Non-pigmented ciliary epithelial cell (primary cell): ENCODE data around the gene SFSWAP.
"Not testable (repeated sequence)": the region's sequence is repeated elsewhere in the genome, so short reads cannot be mapped to it uniquely, and the experiment has no call there.

Experiments used
- DNase-seq: peaks from one replicate; pipeline ENCODE4 v3.0.0-alpha.2; 2010; ENCODE audit warnings: low read depth

SFSWAP gene

GRCh38 chr12:131736446-131737149, 25.7 kb downstream of the SFSWAP start:
- DNase-seq: no peak

GRCh38 chr12:131737150-131737827, 26.4 kb downstream of the SFSWAP start:
- DNase-seq: peak; percentile 41

- no peak for DNase-seq
Observed at GRCh38 chr12:131738196-131738595, 27.3 kb downstream of the SFSWAP start.

- DNase-seq: no peak
Observed at GRCh38 chr12:131740626-131741025, 29.7 kb downstream of the SFSWAP start.

GRCh38 chr12:131742761-131743160, 31.9 kb downstream of the SFSWAP start:
- DNase-seq: not testable (repeated sequence)

- not testable (repeated sequence) for DNase-seq
Observed at GRCh38 chr12:131743410-131743809, 32.5 kb downstream of the SFSWAP start.

- DNase-seq: not testable (repeated sequence)
Observed at GRCh38 chr12:131743880-131744279, 33.0 kb downstream of the SFSWAP start.

GRCh38 chr12:131744675-131745074, 33.8 kb downstream of the SFSWAP start:
- DNase-seq: not testable (repeated sequence)

- no peak for DNase-seq
Observed at GRCh38 chr12:131745706-131746105, 34.8 kb downstream of the SFSWAP start.

GRCh38 chr12:131747276-131748177, 36.6 kb downstream of the SFSWAP start:
- DNase-seq: no peak

GRCh38 chr12:131749618-131750315, 38.9 kb downstream of the SFSWAP start:
- DNase-seq: no peak

- DNase-seq: no peak
Observed at GRCh38 chr12:131751335-131751734, 40.4 kb downstream of the SFSWAP start.

GRCh38 chr12:131752451-131752850, 41.6 kb downstream of the SFSWAP start:
- no peak for DNase-seq

GRCh38 chr12:131753005-131753404, 42.1 kb downstream of the SFSWAP start:
- no peak for DNase-seq

- DNase-seq: no peak
Observed at GRCh38 chr12:131753757-131754156, 42.9 kb downstream of the SFSWAP start.

- no peak for DNase-seq
Observed at GRCh38 chr12:131754184-131754583, 43.3 kb downstream of the SFSWAP start.

- DNase-seq: no peak
Observed at GRCh38 chr12:131755305-131756113, 44.6 kb downstream of the SFSWAP start.

- no peak for DNase-seq
Observed at GRCh38 chr12:131756441-131756840, 45.6 kb downstream of the SFSWAP start.

- DNase-seq: no peak
Observed at GRCh38 chr12:131757111-131757510, 46.2 kb downstream of the SFSWAP start.

GRCh38 chr12:131758016-131758739, 47.3 kb downstream of the SFSWAP start:
- no peak for DNase-seq
